Coronary artery (tissue), 2 donors: ENCODE measurements around the gene AATK.

ENCODE experiments used
- DNase-seq: peaks from one replicate; pipeline ENCODE4 v3.0.0-alpha.2; 2017; ENCODE audit warnings: low spot score
- H3K27ac ChIP-seq, 2 donors: fragments of 200-600 bp; sonication (generic); one replicate each; pipeline ENCODE4 v1.5.1; 2016 to 2019
- H3K4me3 ChIP-seq: fragments of 200-600 bp; sonication (generic); 2 replicates; pipeline ENCODE4 v1.5.1; 2016; ENCODE audit warnings: mild to moderate bottlenecking, moderate library complexity
- TF ChIP-seq, protein P1 (sequence below): fragments of 200-600 bp; sonication (generic); IDR thresholded peaks from one replicate; pipeline ENCODE4 v1.5.1; 2019; ENCODE audit warnings: antibody characterized with exemption

AATK gene

DNA sequence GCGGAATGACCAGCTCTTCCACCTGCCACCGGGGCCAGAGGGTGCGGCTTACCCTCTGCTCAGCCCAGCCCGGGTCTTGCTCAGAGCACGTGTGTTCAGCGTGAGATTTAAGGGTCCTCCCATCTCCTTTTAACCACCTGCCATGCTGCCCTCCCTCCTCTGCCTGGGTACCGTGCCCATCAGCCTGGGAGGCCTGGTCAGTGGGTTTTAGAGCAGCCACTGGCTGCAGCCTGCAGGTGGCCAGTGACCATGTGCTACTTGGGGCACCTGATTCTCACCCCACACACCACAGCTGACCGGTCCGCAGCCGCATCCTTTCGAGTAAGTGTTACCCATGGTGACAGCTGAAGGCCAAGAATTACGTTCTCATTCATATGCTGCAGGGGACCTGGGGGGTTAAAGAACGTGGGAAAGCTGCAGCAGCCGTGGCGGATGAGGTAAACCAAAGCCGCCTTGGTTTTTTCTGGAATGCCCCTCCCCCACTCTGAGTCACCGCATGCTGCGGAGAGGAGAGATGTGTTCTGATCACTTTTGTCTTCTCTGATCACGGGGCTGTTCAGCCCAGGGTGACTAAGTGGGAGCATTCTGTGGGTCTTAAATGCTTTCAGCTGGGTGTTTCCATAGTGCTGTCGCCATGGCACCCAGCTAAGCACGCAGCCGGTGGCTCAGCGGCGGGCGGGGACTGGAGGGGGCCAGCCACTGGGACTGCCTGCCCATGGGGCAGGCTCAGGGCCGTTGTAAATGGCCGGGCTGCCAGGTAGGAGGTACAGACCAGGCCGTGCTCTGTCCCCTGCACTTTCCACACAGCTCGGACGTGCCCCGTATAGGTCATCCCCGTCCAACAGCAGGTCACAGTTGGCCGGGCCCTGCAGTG lies 71.3 kb downstream of the AATK start:
- TF ChIP-seq, protein P1, sequence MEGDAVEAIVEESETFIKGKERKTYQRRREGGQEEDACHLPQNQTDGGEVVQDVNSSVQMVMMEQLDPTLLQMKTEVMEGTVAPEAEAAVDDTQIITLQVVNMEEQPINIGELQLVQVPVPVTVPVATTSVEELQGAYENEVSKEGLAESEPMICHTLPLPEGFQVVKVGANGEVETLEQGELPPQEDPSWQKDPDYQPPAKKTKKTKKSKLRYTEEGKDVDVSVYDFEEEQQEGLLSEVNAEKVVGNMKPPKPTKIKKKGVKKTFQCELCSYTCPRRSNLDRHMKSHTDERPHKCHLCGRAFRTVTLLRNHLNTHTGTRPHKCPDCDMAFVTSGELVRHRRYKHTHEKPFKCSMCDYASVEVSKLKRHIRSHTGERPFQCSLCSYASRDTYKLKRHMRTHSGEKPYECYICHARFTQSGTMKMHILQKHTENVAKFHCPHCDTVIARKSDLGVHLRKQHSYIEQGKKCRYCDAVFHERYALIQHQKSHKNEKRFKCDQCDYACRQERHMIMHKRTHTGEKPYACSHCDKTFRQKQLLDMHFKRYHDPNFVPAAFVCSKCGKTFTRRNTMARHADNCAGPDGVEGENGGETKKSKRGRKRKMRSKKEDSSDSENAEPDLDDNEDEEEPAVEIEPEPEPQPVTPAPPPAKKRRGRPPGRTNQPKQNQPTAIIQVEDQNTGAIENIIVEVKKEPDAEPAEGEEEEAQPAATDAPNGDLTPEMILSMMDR: no peak
- peak overlapping the region; percentile 39 for H3K4me3 ChIP-seq
- DNase-seq: peak; percentile 90
- peak overlapping the region; percentile 12 to 69 for H3K27ac ChIP-seq

DNA sequence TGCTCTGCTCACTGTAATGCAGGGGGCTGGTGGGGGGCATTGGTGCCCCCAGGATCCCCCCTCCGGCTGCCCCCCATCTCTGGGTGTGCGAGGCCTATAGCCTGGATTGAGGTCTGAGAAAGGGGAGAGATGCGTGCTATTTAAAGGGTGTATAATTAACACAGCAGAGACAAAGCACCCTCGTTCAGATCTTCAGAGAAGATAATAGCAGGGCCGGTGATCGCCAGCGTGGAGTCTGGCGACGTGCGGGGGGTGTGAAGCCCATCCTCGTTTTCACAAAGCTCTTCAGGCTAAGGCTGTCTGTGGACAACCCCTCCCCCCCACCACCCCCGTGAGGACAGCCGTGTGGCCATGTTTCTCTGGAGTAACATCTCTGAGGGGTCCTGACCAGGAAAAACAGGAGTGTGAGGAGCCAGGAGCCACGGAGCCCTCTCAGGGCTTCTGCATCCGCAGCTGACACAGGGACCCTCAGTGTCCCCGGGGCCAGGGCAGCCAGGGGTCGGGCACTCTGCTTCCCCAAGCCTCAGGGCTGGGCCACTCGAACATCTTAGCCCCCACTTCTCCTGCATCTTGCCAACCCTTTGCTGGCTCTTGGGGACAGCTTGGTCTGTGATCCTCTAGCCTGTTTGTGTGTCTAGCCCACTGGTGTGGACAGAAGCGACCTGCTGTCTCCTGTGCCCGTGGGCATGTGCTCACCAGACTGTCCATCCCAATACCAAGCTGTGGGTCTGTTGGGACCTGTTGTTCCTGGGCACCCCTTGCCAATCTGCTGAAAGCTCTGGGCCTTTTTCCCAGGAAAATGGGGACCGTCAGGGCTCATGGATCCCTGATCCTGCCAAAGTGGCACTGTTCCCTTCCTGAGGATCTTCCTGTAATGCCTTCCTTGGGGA lies 72.2 kb downstream of the AATK start:
- TF ChIP-seq, protein P1: no peak
- DNase-seq: no peak
- Histone ChIP-seq H3K4me3 (no peak overlapping the region), H3K27ac (peak overlapping the region; percentile 12 to 69)

DNA sequence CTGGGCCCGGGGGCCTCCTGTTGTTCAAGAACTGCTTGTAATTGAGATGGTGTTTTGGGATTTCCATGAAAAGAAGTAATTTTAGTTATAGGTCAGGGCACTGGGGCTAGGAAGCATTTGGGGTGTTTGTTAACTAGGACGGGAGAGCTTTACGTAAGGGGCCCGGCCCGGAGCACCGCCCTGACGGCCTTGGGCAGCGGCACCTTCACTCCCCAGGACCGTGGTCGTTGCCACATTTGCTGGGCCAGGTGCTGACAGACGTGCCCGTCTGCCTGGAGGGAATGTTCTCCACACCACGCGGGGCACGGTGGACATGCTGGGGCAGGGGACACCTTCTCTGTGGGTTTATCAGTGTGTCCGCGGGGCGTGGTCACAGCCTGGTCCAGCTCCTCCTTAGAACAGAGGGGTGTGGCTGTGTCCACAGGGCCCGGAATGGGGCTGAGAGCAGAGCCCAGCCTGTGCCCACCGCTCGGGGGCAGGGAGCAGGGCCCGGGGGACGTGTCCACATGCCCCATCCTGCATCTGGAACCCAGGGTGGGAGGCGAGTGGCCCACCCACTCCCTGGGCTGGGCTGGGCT lies 73.4 kb downstream of the AATK start:
- TF ChIP-seq, protein P1: no peak
- Histone ChIP-seq H3K4me3 (no peak overlapping the region), H3K27ac (peak overlapping the region in 1 of 2 donors; percentile 7)
- DNase-seq: no peak

DNA sequence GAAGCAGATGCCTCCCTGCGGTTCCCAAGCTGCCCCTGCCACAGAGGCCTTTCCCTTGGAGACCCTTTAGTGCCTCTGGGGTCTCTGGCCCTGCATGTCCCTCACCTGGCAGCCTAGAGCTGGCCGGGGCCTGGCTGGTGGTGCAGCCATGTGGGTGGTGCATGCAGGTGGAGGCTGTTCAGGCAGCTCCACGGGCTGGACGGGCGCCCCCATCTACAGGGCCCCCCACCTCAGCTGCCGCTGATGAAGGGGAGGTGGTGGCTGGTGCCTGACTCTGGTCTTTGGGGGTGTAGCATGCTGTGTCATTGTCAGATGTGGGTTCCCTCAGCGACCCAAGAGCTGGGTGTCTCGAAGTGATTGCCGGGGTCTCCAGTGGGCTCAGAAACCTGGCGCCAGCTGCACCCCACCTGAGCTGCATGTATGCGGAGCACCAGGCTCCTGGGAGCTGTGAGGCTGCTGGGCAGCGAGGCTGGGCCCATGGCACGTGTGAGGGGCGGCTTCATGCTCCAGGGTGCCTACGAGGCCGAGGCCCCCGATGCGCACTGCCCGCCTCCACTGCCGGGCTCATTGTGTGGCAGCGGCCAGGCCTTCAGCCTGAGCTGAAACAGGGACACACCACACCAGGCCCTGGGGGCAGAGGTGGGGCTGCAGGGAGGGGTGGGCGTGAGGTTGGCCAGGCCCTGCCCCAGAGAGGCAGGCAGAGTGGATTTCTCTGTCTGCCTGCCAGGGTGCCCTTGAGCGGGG lies 74.1 kb downstream of the AATK start:
- H3K27ac ChIP-seq: no peak overlapping the region
- DNase-seq: no peak
- no peak overlapping the region for H3K4me3 ChIP-seq
- TF ChIP-seq, protein P1: no peak

DNA sequence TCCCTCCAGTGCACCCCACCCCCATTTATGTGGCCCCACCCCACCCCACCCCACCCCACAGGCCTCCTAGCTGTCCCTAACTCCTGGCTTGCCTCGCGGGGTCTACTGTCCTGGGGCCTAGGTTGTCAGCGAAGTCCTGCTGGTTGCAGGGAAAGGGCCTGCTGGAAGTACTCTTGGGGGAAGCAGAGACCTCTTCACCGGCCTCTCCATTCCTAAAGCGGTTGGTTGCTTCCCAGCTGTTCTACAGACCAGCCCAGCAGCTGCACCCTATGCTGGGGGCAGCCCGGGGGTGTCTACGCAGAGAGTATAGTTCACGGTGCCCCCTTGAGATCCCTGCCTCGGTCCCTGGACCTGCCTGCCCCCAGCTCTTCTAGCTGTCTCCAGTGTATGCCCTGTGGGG lies 74.9 kb downstream of the AATK start:
- no peak for DNase-seq
- TF ChIP-seq, protein P1: no peak
- Histone ChIP-seq H3K27ac (no peak overlapping the region), H3K4me3 (no peak overlapping the region)

DNA sequence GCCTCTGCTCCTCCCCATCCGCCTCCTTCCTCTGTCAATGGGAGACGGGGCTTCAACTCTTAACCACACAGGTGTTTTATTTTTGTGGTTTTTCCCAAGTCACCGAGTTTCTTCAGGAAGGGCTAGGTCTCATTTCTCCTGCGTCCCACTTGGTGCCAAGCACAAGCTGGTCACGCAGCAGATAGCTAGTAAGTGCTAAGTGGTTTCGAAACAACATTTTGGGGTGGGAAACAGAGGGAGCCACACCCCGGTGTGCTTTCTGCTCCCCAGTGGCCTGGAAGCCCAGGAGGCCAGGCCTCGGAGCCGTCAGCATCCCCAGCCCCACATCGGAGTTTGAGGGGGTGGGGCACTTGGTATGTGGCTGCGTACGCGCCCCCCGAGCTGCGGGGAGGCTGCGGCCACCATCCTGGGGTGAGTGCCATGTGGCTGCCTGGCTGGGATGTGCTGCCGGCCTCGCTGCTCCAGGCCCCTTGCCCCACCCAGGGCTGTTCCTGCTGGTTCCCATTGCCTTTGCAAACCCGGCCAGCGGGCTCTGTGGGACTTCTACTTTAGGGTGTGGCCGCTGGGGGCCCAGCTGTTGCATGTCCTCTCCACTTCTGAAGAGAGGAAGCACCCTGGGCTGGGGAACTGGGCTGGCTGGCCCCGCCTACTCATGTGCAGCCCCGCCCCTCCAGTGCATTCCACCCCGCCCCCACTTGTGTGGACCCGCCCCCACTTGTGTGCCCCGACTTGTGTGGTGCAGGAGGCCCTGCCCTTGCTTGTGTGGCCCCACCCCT lies 75.5 kb downstream of the AATK start:
- TF ChIP-seq, protein P1: no peak
- H3K4me3 ChIP-seq: no peak overlapping the region
- DNase-seq: no peak
- peak overlapping the region in 1 of 2 donors; percentile 54 for H3K27ac ChIP-seq
